ENCODE measurements around the gene CASD1.

CASD1 gene

DNA sequence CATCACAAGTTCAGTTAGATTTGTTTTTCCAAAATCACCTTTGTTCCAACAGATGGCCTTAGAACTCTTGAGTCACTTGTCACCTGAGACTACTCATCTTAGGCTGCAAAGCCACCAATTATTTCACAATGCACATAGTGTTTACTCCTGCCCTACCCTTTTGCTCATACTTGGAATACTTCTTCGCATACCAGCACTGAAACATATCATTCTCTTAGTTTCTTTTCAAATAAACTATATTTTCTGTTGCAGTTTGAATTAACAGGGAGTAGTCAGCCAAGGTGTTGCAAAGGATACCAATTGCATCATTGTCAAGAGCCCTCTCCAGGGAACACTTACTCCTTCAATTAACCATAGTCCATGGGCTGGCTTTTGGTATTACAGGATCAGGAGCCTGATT, 71.0 kb downstream of the CASD1 start:
- DNase-seq (ENCODE audit: low read depth): no peak

GRCh38 chr7:94584113-94584512, 74.5 kb downstream of the CASD1 start:
- DNase-seq (ENCODE audit: low read depth): no peak

- no peak for DNase-seq (ENCODE audit: low read depth)
Measured at GRCh38 chr7:94588075-94588474, 78.5 kb downstream of the CASD1 start.

GRCh38 chr7:94590526-94591162, 81.0 kb downstream of the CASD1 start:
- no peak for DNase-seq (ENCODE audit: low read depth)

- DNase-seq (ENCODE audit: low read depth): no peak
Measured at GRCh38 chr7:94591176-94591575, 81.6 kb downstream of the CASD1 start.

GRCh38 chr7:94594882-94595281, 85.3 kb downstream of the CASD1 start:
- no peak for DNase-seq (ENCODE audit: low read depth)

GRCh38 chr7:94595717-94596116, 86.1 kb downstream of the CASD1 start:
- no peak for DNase-seq (ENCODE audit: low read depth)

- no peak for DNase-seq (ENCODE audit: low read depth)
Measured at GRCh38 chr7:94600267-94600666, 90.7 kb downstream of the CASD1 start.

GRCh38 chr7:94602181-94602580, 92.6 kb downstream of the CASD1 start:
- DNase-seq (ENCODE audit: low read depth): no peak

DNA sequence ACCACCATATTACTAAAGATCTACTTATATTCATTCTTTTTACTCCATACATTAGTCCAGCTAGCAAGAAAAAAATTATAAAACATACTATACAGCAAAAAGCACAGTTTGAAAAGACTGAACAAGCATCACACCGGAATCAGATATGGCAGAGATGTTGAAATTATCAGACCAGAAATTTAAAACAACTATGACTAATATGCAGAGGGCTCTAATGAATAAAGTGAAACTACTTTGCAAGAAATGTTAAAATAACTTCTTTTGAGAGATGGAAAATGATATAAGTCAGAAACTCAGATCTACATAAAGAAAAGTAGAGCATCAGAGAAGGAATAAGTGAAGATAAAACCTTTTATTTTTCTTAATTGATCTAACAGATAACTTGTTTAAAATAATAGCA, 95.4 kb downstream of the CASD1 start:
- DNase-seq (ENCODE audit: low read depth): no peak
